ENCODE measurements around the gene MRPL28.

Gene MRPL28

DNA sequence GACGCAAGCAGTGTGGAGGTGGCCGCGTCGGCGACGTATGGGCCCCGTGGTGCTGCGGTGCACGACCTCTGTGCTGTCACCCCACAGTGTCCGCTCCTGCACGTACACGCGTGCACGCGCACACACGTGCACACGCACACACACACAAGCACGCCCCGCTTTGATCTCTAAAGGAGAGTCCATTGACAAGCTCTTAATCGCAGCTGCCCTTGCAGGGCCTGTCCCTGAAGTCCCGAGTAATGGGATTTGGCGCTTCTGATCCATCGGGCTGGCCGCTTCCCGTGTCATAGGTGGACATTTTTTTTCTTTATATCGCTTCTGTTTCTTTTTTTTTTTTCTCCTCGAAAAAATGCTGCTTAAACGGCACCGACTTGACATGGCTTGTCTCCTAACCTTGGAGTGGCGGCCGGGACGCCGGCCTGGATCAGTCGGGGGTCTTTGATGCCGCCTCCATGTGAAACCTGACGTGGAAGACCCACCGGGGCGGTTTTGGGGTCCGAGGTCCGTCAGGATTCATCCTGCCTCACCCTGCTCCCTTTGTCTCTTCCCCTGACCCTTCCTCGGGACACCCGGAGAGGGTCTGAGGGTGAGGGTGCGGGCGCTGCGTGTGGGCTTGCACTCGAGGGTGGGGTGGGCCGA lies 9.5 kb downstream of the MRPL28 start:
- Histone ChIP-seq H3F3A (ENCODE audit: insufficient read depth) (no peaks in the 10 kb centered on the region), H3K27me3 (ENCODE audit: low read length) (no peaks in the 10 kb centered on the region), H3K36me3 (ENCODE audit: low read length) (no peaks in the 10 kb centered on the region), H3K9ac (ENCODE audit: low read length) (no peak overlapping the region), H2AFZ (ENCODE audit: low read depth, low read length, severe bottlenecking) (no peak overlapping the region), H4K20me1 (ENCODE audit: low read depth, low read length) (no peaks in the 10 kb centered on the region), H3K79me2 (ENCODE audit: insufficient read depth, low read length) (no peaks in the 10 kb centered on the region), H3K9me2 (replicated peaks; ENCODE audit: insufficient read depth, low read length) (no peaks in the 10 kb centered on the region), H3K4me3 (ENCODE audit: insufficient read depth, low read length, poor library complexity, severe bottlenecking) (no peak overlapping the region), H3K9me3 (ENCODE audit: insufficient read depth, low read length) (no peaks in the 10 kb centered on the region), H3K4me2 (ENCODE audit: low read depth, low read length, poor library complexity, severe bottlenecking) (no peak overlapping the region), H3K27ac (ENCODE audit: low read depth, low read length) (no peak overlapping the region)
- TF ChIP-seq, protein P1, sequence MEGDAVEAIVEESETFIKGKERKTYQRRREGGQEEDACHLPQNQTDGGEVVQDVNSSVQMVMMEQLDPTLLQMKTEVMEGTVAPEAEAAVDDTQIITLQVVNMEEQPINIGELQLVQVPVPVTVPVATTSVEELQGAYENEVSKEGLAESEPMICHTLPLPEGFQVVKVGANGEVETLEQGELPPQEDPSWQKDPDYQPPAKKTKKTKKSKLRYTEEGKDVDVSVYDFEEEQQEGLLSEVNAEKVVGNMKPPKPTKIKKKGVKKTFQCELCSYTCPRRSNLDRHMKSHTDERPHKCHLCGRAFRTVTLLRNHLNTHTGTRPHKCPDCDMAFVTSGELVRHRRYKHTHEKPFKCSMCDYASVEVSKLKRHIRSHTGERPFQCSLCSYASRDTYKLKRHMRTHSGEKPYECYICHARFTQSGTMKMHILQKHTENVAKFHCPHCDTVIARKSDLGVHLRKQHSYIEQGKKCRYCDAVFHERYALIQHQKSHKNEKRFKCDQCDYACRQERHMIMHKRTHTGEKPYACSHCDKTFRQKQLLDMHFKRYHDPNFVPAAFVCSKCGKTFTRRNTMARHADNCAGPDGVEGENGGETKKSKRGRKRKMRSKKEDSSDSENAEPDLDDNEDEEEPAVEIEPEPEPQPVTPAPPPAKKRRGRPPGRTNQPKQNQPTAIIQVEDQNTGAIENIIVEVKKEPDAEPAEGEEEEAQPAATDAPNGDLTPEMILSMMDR (IDR thresholded peaks at IDR 0.05; ENCODE audit: insufficient read depth, low read length, poor library complexity, severe bottlenecking): no peak
- no peak for TF ChIP-seq EZH2phosphoT487 (conservative IDR thresholded peaks at IDR 0.05; ENCODE audit: low read length)

DNA sequence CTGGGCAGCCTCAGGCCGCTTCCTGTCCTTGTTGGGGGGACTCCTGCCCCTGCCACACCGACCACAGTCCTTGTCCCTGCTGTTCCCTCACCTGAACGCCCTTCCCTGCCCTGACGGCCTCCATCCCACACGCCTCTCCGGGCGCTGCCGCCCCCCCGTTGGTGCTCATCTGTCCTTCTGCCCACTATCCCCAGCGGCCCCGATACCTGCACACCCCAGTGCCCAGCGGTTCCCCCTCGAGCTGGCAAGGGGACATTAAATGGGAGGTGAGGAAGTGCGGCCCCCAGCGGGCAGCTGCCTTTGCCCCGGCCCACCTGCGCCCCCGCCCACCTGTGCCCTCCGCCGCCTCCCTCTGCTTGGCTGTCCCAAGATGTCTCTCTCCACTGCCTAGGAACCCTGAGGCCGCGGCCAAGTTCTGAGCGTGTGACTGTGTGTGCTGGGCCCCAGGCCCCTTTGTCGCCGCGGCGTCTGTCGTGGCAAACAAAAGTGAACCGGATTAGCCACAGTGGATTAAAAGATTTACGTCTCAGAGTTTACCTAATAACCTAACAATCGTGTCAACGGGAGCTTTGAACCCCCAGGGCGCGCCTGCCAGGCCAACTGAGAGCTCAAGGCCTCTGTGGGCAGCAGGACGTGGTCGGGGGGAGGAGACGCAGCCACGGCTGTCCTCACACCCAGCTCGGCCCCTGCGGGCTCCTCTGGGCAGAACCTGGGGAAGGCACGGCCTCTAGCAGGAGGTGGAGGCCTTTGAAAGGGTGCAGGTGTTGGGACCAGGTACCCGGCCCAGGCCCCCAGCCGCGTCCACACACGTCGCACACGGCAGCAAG lies 10.3 kb downstream of the MRPL28 start:
- Histone ChIP-seq H3K4me2 (ENCODE audit: low read depth, low read length, poor library complexity, severe bottlenecking) (no peak overlapping the region), H2AFZ (ENCODE audit: low read depth, low read length, severe bottlenecking) (no peak overlapping the region), H3K27me3 (ENCODE audit: low read length) (no peaks in the 10 kb centered on the region), H3K4me3 (ENCODE audit: insufficient read depth, low read length, poor library complexity, severe bottlenecking) (no peak overlapping the region), H3K27ac (ENCODE audit: low read depth, low read length) (no peak overlapping the region), H3K9ac (ENCODE audit: low read length) (no peak overlapping the region), H3K36me3 (ENCODE audit: low read length) (no peaks in the 10 kb centered on the region), H4K20me1 (ENCODE audit: low read depth, low read length) (no peaks in the 10 kb centered on the region), H3K79me2 (ENCODE audit: insufficient read depth, low read length) (no peaks in the 10 kb centered on the region), H3K9me2 (replicated peaks; ENCODE audit: insufficient read depth, low read length) (no peaks in the 10 kb centered on the region), H3K9me3 (ENCODE audit: insufficient read depth, low read length) (no peaks in the 10 kb centered on the region), H3F3A (ENCODE audit: insufficient read depth) (no peaks in the 10 kb centered on the region)
- TF ChIP-seq, protein P1 (IDR thresholded peaks at IDR 0.05; ENCODE audit: insufficient read depth, low read length, poor library complexity, severe bottlenecking): no peak
- no peak for TF ChIP-seq EZH2phosphoT487 (conservative IDR thresholded peaks at IDR 0.05; ENCODE audit: low read length)

DNA sequence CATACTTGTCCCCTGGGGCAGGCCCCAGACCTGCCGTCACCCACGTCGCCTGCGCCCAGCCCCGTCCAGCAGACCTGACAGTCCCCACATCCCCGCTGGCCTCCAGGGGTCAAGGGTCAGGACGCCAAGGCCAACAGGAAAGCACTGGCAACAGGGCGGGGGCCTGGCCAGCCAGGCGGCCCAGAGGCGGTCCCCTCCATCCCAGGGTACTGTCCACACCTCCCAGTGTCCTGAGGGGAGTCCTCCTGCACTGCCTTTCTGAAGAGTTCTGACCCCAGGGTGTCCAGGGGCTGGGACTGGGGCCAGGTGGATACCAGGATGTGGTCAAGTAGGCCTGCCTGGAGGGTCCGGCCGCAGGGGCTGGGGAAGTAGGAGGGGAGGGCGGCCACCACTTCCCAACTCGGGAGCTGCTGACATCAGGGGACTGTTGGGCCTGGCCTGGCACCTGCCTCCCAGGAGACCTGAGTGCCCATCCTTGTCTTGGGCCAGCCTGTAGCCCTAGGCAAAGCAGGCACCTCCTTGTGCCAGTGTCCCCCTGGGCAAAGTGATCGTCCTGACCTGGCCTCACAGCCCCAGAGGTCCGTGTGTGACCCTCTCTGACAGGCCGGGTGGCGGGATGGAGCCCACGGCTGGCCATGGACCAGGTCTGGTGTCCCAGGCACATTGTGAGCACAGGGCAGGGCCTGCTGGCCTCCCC lies 11.1 kb downstream of the MRPL28 start:
- no peaks in the 10 kb centered on the region for H3F3A ChIP-seq (ENCODE audit: insufficient read depth)
- H3K9me2 ChIP-seq (replicated peaks; ENCODE audit: insufficient read depth, low read length): no peaks in the 10 kb centered on the region
- H3K27me3 ChIP-seq (ENCODE audit: low read length): no peaks in the 10 kb centered on the region
- H4K20me1 ChIP-seq (ENCODE audit: low read depth, low read length): no peaks in the 10 kb centered on the region
- no peak overlapping the region for H3K4me2 ChIP-seq (ENCODE audit: low read depth, low read length, poor library complexity, severe bottlenecking)
- no peak overlapping the region for H2AFZ ChIP-seq (ENCODE audit: low read depth, low read length, severe bottlenecking)
- no peaks in the 10 kb centered on the region for H3K79me2 ChIP-seq (ENCODE audit: insufficient read depth, low read length)
- H3K36me3 ChIP-seq (ENCODE audit: low read length): no peaks in the 10 kb centered on the region
- H3K9me3 ChIP-seq (ENCODE audit: insufficient read depth, low read length): no peaks in the 10 kb centered on the region
- H3K27ac ChIP-seq (ENCODE audit: low read depth, low read length): no peak overlapping the region
- H3K4me3 ChIP-seq (ENCODE audit: insufficient read depth, low read length, poor library complexity, severe bottlenecking): no peak overlapping the region
- no peak overlapping the region for H3K9ac ChIP-seq (ENCODE audit: low read length)
- TF ChIP-seq, protein P1 (IDR thresholded peaks at IDR 0.05; ENCODE audit: insufficient read depth, low read length, poor library complexity, severe bottlenecking): no peak
- no peak for TF ChIP-seq EZH2phosphoT487 (conservative IDR thresholded peaks at IDR 0.05; ENCODE audit: low read length)
